Sigmoid colon (tissue), 7 donors: Measurements from ENCODE around the gene CORO2B. TPM values are rescaled to one million over a fixed set of nuclear protein-coding genes. Genes with fewer than 3 reads are reported as not detected.

Experiments
- DNase-seq: peaks from one replicate; pipeline ENCODE4 v3.0.0-alpha.2; 2019
- H3K27ac ChIP-seq, 4 donors: fragments of 200-600 bp; sonication (generic); one replicate each; pipeline ENCODE4 v1.5.1; 2016 to 2019; ENCODE audit warnings: mild to moderate bottlenecking in 1 of 4
- H3K27me3 ChIP-seq, 3 donors: fragments of 200-600 bp; sonication (generic); one replicate each; pipeline ENCODE4 v1.5.1; 2019; ENCODE audit warnings: mild to moderate bottlenecking in 1 of 3
- H3K36me3 ChIP-seq, 4 donors: fragments of 200-600 bp; sonication (generic); one replicate each; pipeline ENCODE4 v1.5.1; 2016 to 2019
- H3K4me1 ChIP-seq, 4 donors: fragments of 200-600 bp; sonication (generic); one replicate each; pipeline ENCODE4 v1.5.1; 2017 to 2019
- H3K4me3 ChIP-seq, 4 donors: fragments of 200-600 bp; sonication (generic); one replicate each; pipeline ENCODE4 v1.5.1; 2017 to 2019; ENCODE audit warnings: mild to moderate bottlenecking in 2 of 4, moderate library complexity in 1 of 4
- H3K9me3 ChIP-seq, 4 donors: fragments of 200-600 bp in 3 of 4; sonication (generic) in 3 of 4; one replicate each; pipeline versions ENCODE4 v1.5.1 to v1.6.1; 2013 to 2019
- EP300 ChIP-seq, 4 donors: sonication (generic); formaldehyde crosslinking; IDR thresholded peaks; one replicate each; pipeline ENCODE4 v1.6.1; 2017; ENCODE audit warnings: antibody characterized with exemption in 4 of 4
- POLR2A ChIP-seq, 2 donors: fragments of 450-650 bp; IDR thresholded peaks; one replicate each; pipeline ENCODE4 v1.6.1; 2016; ENCODE audit warnings: antibody characterized with exemption in 2 of 2, mild to moderate bottlenecking in 2 of 2, moderate library complexity in 2 of 2
- POLR2AphosphoS5 ChIP-seq, 4 donors: sonication (generic); formaldehyde crosslinking; IDR thresholded peaks; one replicate each; pipeline ENCODE4 v1.6.1; 2017; ENCODE audit warnings: antibody characterized with exemption in 4 of 4
- WGBS, 2 donors: extraction: QIAGEN DNeasy Blood & Tissue Kit; methylation state at CpG; one replicate each; pipeline ENCODE4 v1.1.7; 2013; 5-methylcytosine and 5-hydroxymethylcytosine counted together
- intact Hi-C: fragments of 100-400 bp; cut with DNase I; formaldehyde crosslinking; loops from one replicate; pipeline ENCODE4 v1.15.1; 2023
- polyA plus RNA-seq, 3 donors: library from polyadenylated mRNA; stranded (reverse); fragments of 200-250 nt; gene quantifications; one replicate each; pipeline ENCODE4 v1.2.3, GENCODE V29; 2013
- total RNA-seq, 4 donors: library from RNA; depleted of rRNA; stranded (reverse); fragments of >200 nt; gene quantifications; one replicate each; pipeline ENCODE4 v1.1.0, GENCODE V29; 2016
- TF ChIP-seq, protein P1 (sequence below), 4 experiments: fragments of 450-650 bp in 3 of 4; fragments of 200-600 bp in 1 of 4; IDR thresholded peaks; one replicate each; pipeline ENCODE4 v1.5.1; 2016 to 2019; ENCODE audit warnings: antibody characterized with exemption in 4 of 4, mild to moderate bottlenecking in 3 of 4, moderate library complexity in 2 of 4
- donor health status: healthy with polysubstance abuse.
- donor health status: Bipolar disorder and iron deficiency.
- donor health status: healthy.

CORO2B gene
- total and polyA plus RNA-seq, 7 donors: 0.46 to 3.9 (median 3.1) TPM

DNA sequence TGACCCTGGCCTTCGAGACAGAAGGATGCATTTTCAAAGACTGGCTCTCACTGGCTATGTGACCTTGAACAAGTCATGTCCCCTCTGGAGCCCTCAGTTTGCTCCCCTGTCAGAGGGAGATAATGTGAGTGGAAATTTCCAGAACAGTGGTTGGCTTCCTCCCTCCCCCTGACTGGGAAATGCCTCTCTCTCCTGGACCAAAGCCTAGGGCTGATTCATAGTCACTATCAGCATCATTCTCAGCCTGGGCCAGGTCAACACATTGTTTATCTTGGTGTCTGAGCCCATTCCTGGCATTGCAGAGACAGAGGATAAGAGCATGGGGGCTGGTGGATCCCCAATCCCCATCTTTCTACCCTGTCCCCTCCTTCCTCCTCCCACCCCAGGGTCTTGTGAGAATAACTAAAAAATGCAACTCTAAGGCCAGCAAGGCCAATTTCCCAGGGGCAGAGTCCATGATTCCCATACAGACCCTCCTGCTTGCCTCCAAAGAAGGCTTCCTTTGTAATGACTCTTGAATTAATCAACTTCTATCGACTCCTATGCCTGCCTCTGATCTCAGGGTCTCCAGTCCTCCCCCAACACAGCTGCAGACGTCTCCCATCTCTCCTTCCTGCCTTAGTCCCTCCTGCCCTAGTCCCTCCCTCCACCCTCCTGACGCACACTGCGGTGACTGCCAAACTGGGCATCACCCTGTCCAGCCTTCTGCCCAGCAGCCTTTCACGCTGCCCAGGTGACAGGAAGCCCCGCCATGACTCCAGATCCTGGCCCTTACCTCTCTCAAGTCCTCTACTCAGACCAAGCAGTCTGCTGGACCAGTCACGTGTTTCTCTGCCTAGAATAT lies 35.4 kb upstream of the CORO2B start:
- Histone ChIP-seq H3K9me3 (peaks cover 0 to 3% (median 0%) of the 10 kb centered on the region in 4 donors), H3K36me3 (no peaks in the 10 kb centered on the region), H3K27me3 (no peaks in the 10 kb centered on the region), H3K4me3 (no peak overlapping the region), H3K27ac (peak overlapping the region in 2 of 4 donors; percentile 32 to 46), H3K4me1 (peaks cover 0 to 6% (median 5%) of the 10 kb centered on the region in 4 donors)
- no peak for DNase-seq
- WGBS, 2 donors: 81 to 82% methylated on average over 8 of the region's 8 CpGs
- TF ChIP-seq POLR2AphosphoS5 (IDR thresholded peaks at IDR 0.05) (peak in 1 of 4 donors; percentile 58), POLR2A (IDR thresholded peaks at IDR 0.05) (no peak)
- intact Hi-C loops: no loop called here

DNA sequence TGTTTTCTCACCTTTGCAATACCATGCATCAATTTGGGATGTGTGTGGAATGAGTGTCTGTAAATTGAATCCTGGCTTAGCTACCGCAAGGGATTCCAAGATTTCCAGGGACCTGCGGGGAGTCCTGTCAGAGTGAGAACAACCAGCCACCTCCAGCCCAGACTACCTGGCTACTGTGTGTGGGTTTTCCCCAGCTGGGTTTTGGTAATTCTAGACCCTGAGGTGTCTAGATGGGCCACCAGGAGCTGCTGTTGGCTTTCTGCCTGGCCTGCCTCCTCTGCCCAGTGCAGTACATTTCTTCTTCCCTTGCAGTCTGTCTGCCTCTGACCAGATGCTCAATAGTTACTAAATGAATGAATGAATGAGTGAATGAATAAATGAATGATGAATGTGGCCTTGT lies 32.5 kb upstream of the CORO2B start:
- Histone ChIP-seq H3K4me1 (peaks cover 0 to 6% (median 5%) of the 10 kb centered on the region in 4 donors), H3K9me3 (no peaks in the 10 kb centered on the region), H3K4me3 (no peak overlapping the region), H3K36me3 (no peaks in the 10 kb centered on the region), H3K27ac (no peak overlapping the region), H3K27me3 (no peaks in the 10 kb centered on the region)
- intact Hi-C loops: no loop called here
- TF ChIP-seq POLR2A (IDR thresholded peaks at IDR 0.05) (no peak), EP300 (IDR thresholded peaks at IDR 0.05) (no peak)
- TF ChIP-seq, protein P1, sequence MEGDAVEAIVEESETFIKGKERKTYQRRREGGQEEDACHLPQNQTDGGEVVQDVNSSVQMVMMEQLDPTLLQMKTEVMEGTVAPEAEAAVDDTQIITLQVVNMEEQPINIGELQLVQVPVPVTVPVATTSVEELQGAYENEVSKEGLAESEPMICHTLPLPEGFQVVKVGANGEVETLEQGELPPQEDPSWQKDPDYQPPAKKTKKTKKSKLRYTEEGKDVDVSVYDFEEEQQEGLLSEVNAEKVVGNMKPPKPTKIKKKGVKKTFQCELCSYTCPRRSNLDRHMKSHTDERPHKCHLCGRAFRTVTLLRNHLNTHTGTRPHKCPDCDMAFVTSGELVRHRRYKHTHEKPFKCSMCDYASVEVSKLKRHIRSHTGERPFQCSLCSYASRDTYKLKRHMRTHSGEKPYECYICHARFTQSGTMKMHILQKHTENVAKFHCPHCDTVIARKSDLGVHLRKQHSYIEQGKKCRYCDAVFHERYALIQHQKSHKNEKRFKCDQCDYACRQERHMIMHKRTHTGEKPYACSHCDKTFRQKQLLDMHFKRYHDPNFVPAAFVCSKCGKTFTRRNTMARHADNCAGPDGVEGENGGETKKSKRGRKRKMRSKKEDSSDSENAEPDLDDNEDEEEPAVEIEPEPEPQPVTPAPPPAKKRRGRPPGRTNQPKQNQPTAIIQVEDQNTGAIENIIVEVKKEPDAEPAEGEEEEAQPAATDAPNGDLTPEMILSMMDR (IDR thresholded peaks at IDR 0.05): no peak
- DNase-seq: no peak
- 90 to 95% methylated on average over 2 of the region's 2 CpGs for WGBS, 2 donors

DNA sequence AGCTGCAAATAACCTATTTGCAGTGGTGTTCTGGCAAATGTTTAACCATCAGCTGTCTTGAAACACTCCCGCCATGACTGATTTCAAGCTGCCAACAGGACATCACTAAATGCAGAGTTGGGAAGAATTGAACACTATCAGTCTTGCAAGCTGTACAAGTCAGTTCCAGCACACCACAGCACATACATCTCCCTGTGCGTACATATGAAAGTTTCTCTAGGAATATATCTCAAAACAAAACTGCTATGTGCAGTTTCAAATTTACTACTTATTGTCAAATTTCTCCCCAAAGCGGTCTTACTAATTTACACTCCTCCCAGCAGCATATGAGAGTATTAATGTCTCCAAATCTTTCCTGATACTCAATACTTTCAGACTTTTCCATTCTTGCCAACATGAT lies 30.4 kb upstream of the CORO2B start:
- DNase-seq: no peak
- TF ChIP-seq, protein P1 (IDR thresholded peaks at IDR 0.05): no peak
- TF ChIP-seq EP300 (IDR thresholded peaks at IDR 0.05) (no peak), POLR2AphosphoS5 (IDR thresholded peaks at IDR 0.05) (no peak), POLR2A (IDR thresholded peaks at IDR 0.05) (no peak)
- no peak overlapping the region for H3K27ac ChIP-seq
- no peaks in the 10 kb centered on the region for H3K36me3 ChIP-seq
- H3K27me3 ChIP-seq: peaks cover 0 to 1% (median 0%) of the 10 kb centered on the region in 3 donors
- 57 to 69% methylated on average over 3 of the region's 3 CpGs for WGBS, 2 donors
- peaks cover 0 to 5% (median 3%) of the 10 kb centered on the region in 4 donors for H3K4me1 ChIP-seq
- intact Hi-C loops: no loop called here
- H3K4me3 ChIP-seq: no peak overlapping the region
- H3K9me3 ChIP-seq: no peaks in the 10 kb centered on the region

DNA sequence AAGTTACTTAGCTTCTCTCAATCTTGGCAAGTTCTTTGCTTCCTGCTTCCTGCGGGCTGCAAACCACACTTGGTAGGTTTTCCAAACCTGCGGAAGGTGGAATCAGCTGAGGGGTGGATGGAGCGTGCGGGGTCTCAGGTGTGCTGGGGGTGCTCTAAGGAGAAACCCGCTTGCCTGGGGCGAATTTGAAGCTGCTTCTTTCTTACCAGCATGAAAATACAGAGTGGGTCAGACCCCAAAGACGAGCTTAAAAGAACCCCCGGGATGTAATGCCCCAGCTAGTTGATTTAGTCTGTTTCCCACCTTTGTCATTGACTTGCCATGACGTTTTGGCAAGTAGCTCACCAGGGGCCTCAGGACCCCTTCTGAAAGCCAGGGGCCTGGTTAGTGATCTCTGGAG lies 28.8 kb upstream of the CORO2B start:
- DNase-seq: no peak

More for the DNA sequence above, 28.8 kb upstream of the CORO2B start:
- TF ChIP-seq, protein P1 (IDR thresholded peaks at IDR 0.05): no peak
- TF ChIP-seq EP300 (IDR thresholded peaks at IDR 0.05) (no peak), POLR2AphosphoS5 (IDR thresholded peaks at IDR 0.05) (no peak), POLR2A (IDR thresholded peaks at IDR 0.05) (no peak)
- intact Hi-C loops: loop anchor here (5.0 kb wide), 2 partner anchors 243 to 377 kb away; no protein-coding TSS in a partner anchor
- no peak overlapping the region for H3K27ac ChIP-seq
- no peak overlapping the region for H3K4me3 ChIP-seq
- no peaks in the 10 kb centered on the region for H3K36me3 ChIP-seq
- no peaks in the 10 kb centered on the region for H3K9me3 ChIP-seq
- WGBS, 2 donors: 65 to 71% methylated on average over 9 of the region's 9 CpGs
- H3K27me3 ChIP-seq: peaks cover 0 to 13% (median 3%) of the 10 kb centered on the region in 3 donors
- no peaks in the 10 kb centered on the region for H3K4me1 ChIP-seq
